Measurements from ENCODE around the gene ALG8.

DNA sequence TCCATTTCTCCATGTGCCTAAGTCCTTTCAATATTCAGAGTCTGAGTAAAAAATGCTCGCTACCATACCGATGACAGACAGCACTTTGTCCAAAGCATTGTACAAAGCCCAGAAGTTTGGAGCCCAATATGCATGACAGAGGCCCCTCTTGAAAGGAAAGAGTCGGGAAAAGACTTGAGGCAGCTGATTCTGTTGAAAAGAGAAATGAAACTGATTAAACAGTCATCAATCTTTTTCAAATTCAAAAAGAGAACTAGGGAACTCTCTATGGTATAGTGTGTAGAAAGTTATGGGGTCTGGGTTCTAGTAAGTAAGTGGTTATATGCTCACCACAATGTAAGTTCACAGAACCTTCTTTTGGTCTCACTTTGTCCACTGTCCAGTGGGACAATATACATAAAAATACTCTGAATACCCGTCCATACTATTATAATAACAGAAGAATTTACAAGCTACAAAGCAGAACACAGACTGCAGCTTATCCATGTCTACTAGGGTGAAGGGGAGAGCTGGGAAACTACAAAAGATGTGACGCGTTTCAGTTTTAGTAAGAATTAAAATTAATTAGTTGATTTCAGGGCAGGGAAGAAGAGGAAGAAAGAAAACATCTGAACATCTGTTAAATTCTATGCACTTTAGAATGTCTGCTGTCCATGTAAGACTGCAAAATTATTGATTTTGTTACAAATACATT, 26.7 kb downstream of the ALG8 start:
- TF ChIP-seq POLR2A (IDR thresholded peaks at IDR 0.05; ENCODE audit: low read length) (no peak), GATA1 (IDR thresholded peaks at IDR 0.05; ENCODE audit: low read depth, low read length) (no peak)
